ENCODE measurements around the gene RHCE.
"Not testable (repeated sequence)": the region's sequence is repeated elsewhere in the genome, so short reads cannot be mapped to it uniquely, and the experiment has no call there.

Gene RHCE

GRCh38 chr1:25369241-25369640, 51.4 kb downstream of the RHCE start:
- Histone ChIP-seq H2BK15ac (replicated peaks; ENCODE audit: low read depth) (no peak overlapping the region), H3K79me2 (ENCODE audit: control insufficient read depth, insufficient read depth, low read length) (no peaks in the 10 kb centered on the region), H2AK5ac (ENCODE audit: low read length) (no peak overlapping the region), H3K27ac (ENCODE audit: low read depth, low read length) (no peak overlapping the region), H3K9ac (ENCODE audit: low read length) (no peak overlapping the region), H3K4me2 (ENCODE audit: low read length) (no peak overlapping the region), H3K4me1 (ENCODE audit: control insufficient read depth, low read depth, low read length) (no peaks in the 10 kb centered on the region), H4K5ac (ENCODE audit: low read length) (no peak overlapping the region), H3K18ac (ENCODE audit: low read length) (no peak overlapping the region), H2BK5ac (ENCODE audit: low read length) (no peak overlapping the region), H3K4me3 (ENCODE audit: low read length) (no peak overlapping the region), H3K27me3 (ENCODE audit: insufficient read depth, low read length, poor library complexity) (no peaks in the 10 kb centered on the region), H3K79me1 (ENCODE audit: low read length) (no peaks in the 10 kb centered on the region), H3K23ac (ENCODE audit: low read length) (peak overlapping the region; percentile 80), H3K36me3 (ENCODE audit: control insufficient read depth, insufficient read depth, low read length) (no peaks in the 10 kb centered on the region), H2BK120ac (ENCODE audit: low read depth, low read length) (no peak overlapping the region), H4K8ac (ENCODE audit: low read depth, low read length) (no peak overlapping the region), H3K56ac (ENCODE audit: low read length) (no peak overlapping the region), H3K4ac (ENCODE audit: low read depth, low read length) (no peak overlapping the region)
- no peak for DNase-seq
- WGBS (ENCODE audit: extremely low coverage, insufficient coverage, low lambda C conversion rate): no CpG with 5 or more reads among the region's 4 CpGs

- H4K5ac ChIP-seq (ENCODE audit: low read length); H3K9ac ChIP-seq (ENCODE audit: low read length); DNase-seq; H3K56ac ChIP-seq (ENCODE audit: low read length); H3K4me1 ChIP-seq (ENCODE audit: control insufficient read depth, low read depth, low read length); H4K8ac ChIP-seq (ENCODE audit: low read depth, low read length); H3K4me3 ChIP-seq (ENCODE audit: low read length); H2BK15ac ChIP-seq (replicated peaks; ENCODE audit: low read depth); H2BK120ac ChIP-seq (ENCODE audit: low read depth, low read length); H3K4ac ChIP-seq (ENCODE audit: low read depth, low read length); H3K36me3 ChIP-seq (ENCODE audit: control insufficient read depth, insufficient read depth, low read length); H3K23ac ChIP-seq (ENCODE audit: low read length); H3K27ac ChIP-seq (ENCODE audit: low read depth, low read length); H3K18ac ChIP-seq (ENCODE audit: low read length); H3K4me2 ChIP-seq (ENCODE audit: low read length); H3K27me3 ChIP-seq (ENCODE audit: insufficient read depth, low read length, poor library complexity); H3K79me1 ChIP-seq (ENCODE audit: low read length); H3K79me2 ChIP-seq (ENCODE audit: control insufficient read depth, insufficient read depth, low read length); H2AK5ac ChIP-seq (ENCODE audit: low read length); H2BK5ac ChIP-seq (ENCODE audit: low read length): not testable (repeated sequence)
- WGBS (ENCODE audit: extremely low coverage, insufficient coverage, low lambda C conversion rate): no CpG with 5 or more reads among the region's 17 CpGs
Measured at GRCh38 chr1:25362634-25363559, 57.7 kb downstream of the RHCE start.

GRCh38 chr1:25361901-25362300, 58.7 kb downstream of the RHCE start:
- no CpG with 5 or more reads among the region's 2 CpGs for WGBS (ENCODE audit: extremely low coverage, insufficient coverage, low lambda C conversion rate)
- H2BK5ac ChIP-seq (ENCODE audit: low read length): no peak overlapping the region

GRCh38 chr1:25360596-25361581, 59.7 kb downstream of the RHCE start:
- no peak overlapping the region for H3K4me3 ChIP-seq (ENCODE audit: low read length)
- no peak overlapping the region for H3K23ac ChIP-seq (ENCODE audit: low read length)
- H3K4me2 ChIP-seq (ENCODE audit: low read length): no peak overlapping the region
- no peak overlapping the region for H3K56ac ChIP-seq (ENCODE audit: low read length)
- no peak overlapping the region for H4K5ac ChIP-seq (ENCODE audit: low read length)
- H3K27me3 ChIP-seq (ENCODE audit: insufficient read depth, low read length, poor library complexity): no peaks in the 10 kb centered on the region
- H3K36me3 ChIP-seq (ENCODE audit: control insufficient read depth, insufficient read depth, low read length): peaks cover 5% of the 10 kb centered on the region
- H4K8ac ChIP-seq (ENCODE audit: low read depth, low read length): no peak overlapping the region
- no peaks in the 10 kb centered on the region for H3K79me2 ChIP-seq (ENCODE audit: control insufficient read depth, insufficient read depth, low read length)
- H3K4ac ChIP-seq (ENCODE audit: low read depth, low read length): no peak overlapping the region
- no peak overlapping the region for H2BK15ac ChIP-seq (replicated peaks; ENCODE audit: low read depth)
- H3K9ac ChIP-seq (ENCODE audit: low read length): no peak overlapping the region
- H3K18ac ChIP-seq (ENCODE audit: low read length): no peak overlapping the region
- no peak overlapping the region for H2BK120ac ChIP-seq (ENCODE audit: low read depth, low read length)
- no peak overlapping the region for H2AK5ac ChIP-seq (ENCODE audit: low read length)
- no peaks in the 10 kb centered on the region for H3K79me1 ChIP-seq (ENCODE audit: low read length)
- WGBS (ENCODE audit: extremely low coverage, insufficient coverage, low lambda C conversion rate): no CpG with 5 or more reads among the region's 7 CpGs
- no peak for DNase-seq
- no peaks in the 10 kb centered on the region for H3K4me1 ChIP-seq (ENCODE audit: control insufficient read depth, low read depth, low read length)
- no peak overlapping the region for H3K27ac ChIP-seq (ENCODE audit: low read depth, low read length)
- H2BK5ac ChIP-seq (ENCODE audit: low read length): no peak overlapping the region

More at GRCh38 chr1:25361901-25362300, 58.7 kb downstream of the RHCE start:
- Histone ChIP-seq H3K27me3 (ENCODE audit: insufficient read depth, low read length, poor library complexity) (no peaks in the 10 kb centered on the region), H3K27ac (ENCODE audit: low read depth, low read length) (no peak overlapping the region), H3K79me1 (ENCODE audit: low read length) (no peaks in the 10 kb centered on the region), H2AK5ac (ENCODE audit: low read length) (no peak overlapping the region), H3K9ac (ENCODE audit: low read length) (no peak overlapping the region), H3K18ac (ENCODE audit: low read length) (no peak overlapping the region), H4K5ac (ENCODE audit: low read length) (no peak overlapping the region), H2BK120ac (ENCODE audit: low read depth, low read length) (no peak overlapping the region), H3K4ac (ENCODE audit: low read depth, low read length) (no peak overlapping the region), H3K56ac (ENCODE audit: low read length) (no peak overlapping the region), H3K4me3 (ENCODE audit: low read length) (no peak overlapping the region), H3K4me2 (ENCODE audit: low read length) (no peak overlapping the region), H3K36me3 (ENCODE audit: control insufficient read depth, insufficient read depth, low read length) (peaks cover 5% of the 10 kb centered on the region), H3K79me2 (ENCODE audit: control insufficient read depth, insufficient read depth, low read length) (no peaks in the 10 kb centered on the region), H3K23ac (ENCODE audit: low read length) (no peak overlapping the region), H3K4me1 (ENCODE audit: control insufficient read depth, low read depth, low read length) (no peaks in the 10 kb centered on the region), H4K8ac (ENCODE audit: low read depth, low read length) (no peak overlapping the region), H2BK15ac (replicated peaks; ENCODE audit: low read depth) (no peak overlapping the region)
- no peak for DNase-seq

- H3K36me3 ChIP-seq (ENCODE audit: control insufficient read depth, insufficient read depth, low read length): peaks cover 5% of the 10 kb centered on the region
- DNase-seq: no peak
- WGBS (ENCODE audit: extremely low coverage, insufficient coverage, low lambda C conversion rate): no CpG with 5 or more reads among the region's 1 CpG
Measured at GRCh38 chr1:25356848-25357247, 63.8 kb downstream of the RHCE start.

More at GRCh38 chr1:25356848-25357247, 63.8 kb downstream of the RHCE start:
- Histone ChIP-seq H3K18ac (ENCODE audit: low read length) (no peak overlapping the region), H2BK120ac (ENCODE audit: low read depth, low read length) (no peak overlapping the region), H3K56ac (ENCODE audit: low read length) (no peak overlapping the region), H4K5ac (ENCODE audit: low read length) (no peak overlapping the region), H3K4ac (ENCODE audit: low read depth, low read length) (no peak overlapping the region), H3K9ac (ENCODE audit: low read length) (no peak overlapping the region), H3K23ac (ENCODE audit: low read length) (no peak overlapping the region), H3K4me1 (ENCODE audit: control insufficient read depth, low read depth, low read length) (no peaks in the 10 kb centered on the region), H3K4me3 (ENCODE audit: low read length) (no peak overlapping the region), H3K27ac (ENCODE audit: low read depth, low read length) (no peak overlapping the region), H3K79me1 (ENCODE audit: low read length) (no peaks in the 10 kb centered on the region), H2BK15ac (replicated peaks; ENCODE audit: low read depth) (no peak overlapping the region), H3K4me2 (ENCODE audit: low read length) (no peak overlapping the region), H2BK5ac (ENCODE audit: low read length) (no peak overlapping the region), H2AK5ac (ENCODE audit: low read length) (no peak overlapping the region), H4K8ac (ENCODE audit: low read depth, low read length) (no peak overlapping the region), H3K27me3 (ENCODE audit: insufficient read depth, low read length, poor library complexity) (no peaks in the 10 kb centered on the region), H3K79me2 (ENCODE audit: control insufficient read depth, insufficient read depth, low read length) (no peaks in the 10 kb centered on the region)

All from mesendoderm (in vitro differentiated cells).